ENCODE data around the gene CCT6A. TPM values are rescaled to one million over a fixed set of nuclear protein-coding genes. Genes with fewer than 3 reads are reported as not detected.
"Not testable (repeated sequence)": the region's sequence is repeated elsewhere in the genome, so short reads cannot be mapped to it uniquely, and the experiment has no call there.

Gene CCT6A
- total RNA-seq, 1 donor from 2014 or later, result 109 TPM

- no peak for TF ChIP-seq CTCF (IDR thresholded peaks at IDR 0.05)
- no peaks in the 10 kb centered on the region for H3K27me3 Mint-ChIP-seq (ENCODE audit: unreplicated experiment)
- no peaks in the 10 kb centered on the region for H3K9me3 Mint-ChIP-seq (ENCODE audit: unreplicated experiment)
- no peak overlapping the region for H3K27ac Mint-ChIP-seq (ENCODE audit: unreplicated experiment)
- peaks cover 19% of the 10 kb centered on the region for H3K4me1 Mint-ChIP-seq (ENCODE audit: unreplicated experiment)
- peaks cover 16% of the 10 kb centered on the region for H3K36me3 Mint-ChIP-seq (ENCODE audit: unreplicated experiment)
- H3K4me3 Mint-ChIP-seq (ENCODE audit: unreplicated experiment), result no peak overlapping the region
- DNase-seq (ENCODE audit: extremely low spot score, unreplicated experiment), result no peak
Measured at GRCh38 chr7:56028942-56029630, 22.5 kb upstream of the CCT6A start.

- no peak for DNase-seq (ENCODE audit: extremely low spot score, unreplicated experiment)
- H3K27me3 Mint-ChIP-seq (ENCODE audit: unreplicated experiment), result no peaks in the 10 kb centered on the region
- H3K27ac Mint-ChIP-seq (ENCODE audit: unreplicated experiment), result no peak overlapping the region
- no peak for TF ChIP-seq CTCF (IDR thresholded peaks at IDR 0.05)
- no peak overlapping the region for H3K4me3 Mint-ChIP-seq (ENCODE audit: unreplicated experiment)
- H3K9me3 Mint-ChIP-seq (ENCODE audit: unreplicated experiment), result no peaks in the 10 kb centered on the region
- peaks cover 12% of the 10 kb centered on the region for H3K36me3 Mint-ChIP-seq (ENCODE audit: unreplicated experiment)
- H3K4me1 Mint-ChIP-seq (ENCODE audit: unreplicated experiment), result peaks cover 19% of the 10 kb centered on the region
Measured at GRCh38 chr7:56030340-56030739, 21.2 kb upstream of the CCT6A start.

GRCh38 chr7:56031556-56031955 lies 20.0 kb upstream of the CCT6A start:
- H3K9me3 Mint-ChIP-seq (ENCODE audit: unreplicated experiment); H3K27ac Mint-ChIP-seq (ENCODE audit: unreplicated experiment); H3K36me3 Mint-ChIP-seq (ENCODE audit: unreplicated experiment); H3K27me3 Mint-ChIP-seq (ENCODE audit: unreplicated experiment); H3K4me3 Mint-ChIP-seq (ENCODE audit: unreplicated experiment); DNase-seq (ENCODE audit: extremely low spot score, unreplicated experiment): not testable (repeated sequence)
- H3K4me1 Mint-ChIP-seq (ENCODE audit: unreplicated experiment), result peaks cover 19% of the 10 kb centered on the region

- not testable (repeated sequence) for DNase-seq (ENCODE audit: extremely low spot score, unreplicated experiment); H3K9me3 Mint-ChIP-seq (ENCODE audit: unreplicated experiment); H3K27me3 Mint-ChIP-seq (ENCODE audit: unreplicated experiment); H3K27ac Mint-ChIP-seq (ENCODE audit: unreplicated experiment); H3K36me3 Mint-ChIP-seq (ENCODE audit: unreplicated experiment)
- H3K4me3 Mint-ChIP-seq (ENCODE audit: unreplicated experiment), result peak overlapping the region; percentile 62
- H3K4me1 Mint-ChIP-seq (ENCODE audit: unreplicated experiment), result peaks cover 19% of the 10 kb centered on the region
Measured at GRCh38 chr7:56032578-56032977, 19.0 kb upstream of the CCT6A start.

- peak overlapping the region; percentile 85 for H3K27ac Mint-ChIP-seq (ENCODE audit: unreplicated experiment)
- no peaks in the 10 kb centered on the region for H3K9me3 Mint-ChIP-seq (ENCODE audit: unreplicated experiment)
Measured at GRCh38 chr7:56033671-56034432, 17.7 kb upstream of the CCT6A start.

More at GRCh38 chr7:56033671-56034432, 17.7 kb upstream of the CCT6A start:
- TF ChIP-seq CTCF (IDR thresholded peaks at IDR 0.05), result peak; percentile 40
- Mint-ChIP-seq H3K4me3 (ENCODE audit: unreplicated experiment) (peak overlapping the region; percentile 85), H3K27me3 (ENCODE audit: unreplicated experiment) (no peaks in the 10 kb centered on the region), H3K4me1 (ENCODE audit: unreplicated experiment) (peaks cover 19% of the 10 kb centered on the region), H3K36me3 (ENCODE audit: unreplicated experiment) (peaks cover 9% of the 10 kb centered on the region)
- DNase-seq (ENCODE audit: extremely low spot score, unreplicated experiment), result peak; percentile 86

All from osteocyte (in vitro differentiated cells).